Muscle layer of colon (tissue), 2 donors: ENCODE results near the gene NAA25.

ENCODE experiments used
- H3K27ac ChIP-seq: one replicate; pipeline ENCODE4 v1.7.0; 2013; ENCODE audit warnings: low read depth, mild to moderate bottlenecking, low read length, moderate library complexity
- H3K27me3 ChIP-seq, 2 donors: one replicate each; pipeline ENCODE4 v1.7.0; 2013; ENCODE audit warnings: low read length in 2 of 2, mild to moderate bottlenecking in 2 of 2; ENCODE audit not compliant: insufficient read depth in 2 of 2, control insufficient read depth in 1 of 2
- H3K36me3 ChIP-seq: one replicate; pipeline ENCODE4 v1.7.0; 2013; ENCODE audit warnings: mild to moderate bottlenecking, low read length; ENCODE audit not compliant: insufficient read depth
- H3K4me1 ChIP-seq: one replicate; pipeline ENCODE4 v1.7.0; 2013; ENCODE audit warnings: mild to moderate bottlenecking, low read length; ENCODE audit not compliant: insufficient read depth
- H3K4me3 ChIP-seq, 2 donors: one replicate each; pipeline ENCODE4 v1.7.0; 2013; ENCODE audit warnings: low read length in 2 of 2, low read depth in 1 of 2, mild to moderate bottlenecking in 1 of 2, moderate library complexity in 1 of 2
- H3K9ac ChIP-seq: one replicate; pipeline ENCODE4 v1.7.0; 2013; ENCODE audit warnings: low read length
- H3K9me3 ChIP-seq: one replicate; pipeline ENCODE4 v1.7.0; 2013; ENCODE audit warnings: mild to moderate bottlenecking, low read length
- donor health status: abdominal sarcoma.
- donor health status: Adenocarcinoma of cecum.

Gene NAA25

DNA sequence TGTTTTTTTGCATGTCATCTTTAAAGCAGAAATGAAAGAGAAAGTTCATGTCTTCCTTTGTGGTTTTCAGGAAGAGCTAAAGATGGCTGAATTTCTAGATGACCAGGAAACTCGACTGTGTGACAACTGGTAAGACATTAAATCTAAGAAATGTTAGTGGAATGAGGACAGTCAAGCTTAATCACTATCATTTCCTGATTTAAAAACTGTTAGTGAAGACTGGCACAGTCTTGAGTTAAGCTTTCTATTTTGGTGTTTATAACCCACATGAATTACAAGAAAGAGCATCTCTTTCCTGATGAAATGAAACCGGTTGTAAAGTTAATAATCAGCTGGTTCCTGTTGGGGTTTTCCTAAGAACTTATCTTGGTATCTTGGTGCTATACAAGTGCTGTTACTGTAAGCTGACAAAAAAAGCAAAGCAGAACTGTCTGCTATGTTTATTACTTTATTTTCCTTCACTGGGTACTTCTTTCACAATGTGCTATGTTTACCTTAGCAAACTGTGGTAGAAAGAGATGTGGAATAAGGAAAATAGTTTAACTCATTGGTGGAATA, 21.9 kb upstream of the NAA25 start:
- Histone ChIP-seq H3K27ac (peak overlapping the region; percentile 20), H3K4me3 (peak overlapping the region in 1 of 2 donors; percentile 6), H3K4me1 (peaks cover 69% of the 10 kb centered on the region), H3K9ac (no peak overlapping the region), H3K36me3 (peaks cover 12% of the 10 kb centered on the region), H3K9me3 (no peaks in the 10 kb centered on the region), H3K27me3 (no peaks in the 10 kb centered on the region)

DNA sequence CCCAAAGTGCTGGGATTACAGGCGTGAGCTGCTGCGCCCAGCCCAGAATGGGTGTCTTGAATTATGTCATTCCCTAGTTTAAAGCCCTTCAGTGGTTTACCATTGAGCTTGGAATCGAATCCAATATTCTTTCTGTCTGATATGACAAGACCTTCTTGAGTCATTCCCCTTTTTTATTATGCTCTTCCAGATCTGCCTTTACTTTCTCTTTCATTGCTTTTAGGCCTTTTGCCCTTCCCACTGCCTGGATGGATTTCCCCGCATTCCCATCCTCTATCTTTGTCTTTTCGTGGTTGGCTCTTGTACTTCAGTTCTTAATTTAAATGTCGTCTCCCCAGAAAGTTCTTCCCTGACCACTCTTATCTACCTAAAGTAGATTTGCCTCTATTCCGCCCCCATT, 18.3 kb upstream of the NAA25 start:
- Histone ChIP-seq H3K36me3 (no peaks in the 10 kb centered on the region), H3K4me3 (peak overlapping the region in 1 of 2 donors; percentile 84), H3K27ac (peak overlapping the region; percentile 85)

DNA sequence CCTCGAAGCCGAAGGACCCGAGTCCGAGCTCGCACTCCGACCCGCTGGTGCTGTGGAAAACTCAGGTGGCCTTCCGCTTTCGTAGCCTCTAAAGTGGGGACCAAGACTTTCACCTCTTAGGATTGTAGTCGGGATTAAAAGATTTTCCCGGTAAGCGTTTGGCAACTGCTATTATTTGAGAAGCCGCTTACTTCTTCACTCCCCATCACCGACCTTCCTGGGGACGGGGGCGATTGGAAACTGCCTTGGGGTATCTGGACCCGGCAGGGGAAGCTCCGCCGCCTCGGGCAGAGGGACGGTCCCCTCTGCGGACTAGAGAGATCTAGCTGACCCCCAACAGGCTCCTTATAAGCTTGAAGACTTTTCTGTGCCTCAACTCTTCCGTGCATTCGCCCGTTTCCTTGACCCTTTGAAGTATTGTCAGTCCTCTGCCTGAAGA, 17.4 kb upstream of the NAA25 start:
- no peaks in the 10 kb centered on the region for H3K9me3 ChIP-seq
- H3K27me3 ChIP-seq, result no peaks in the 10 kb centered on the region
- H3K4me3 ChIP-seq, result peak overlapping the region; percentile 66 to 84
- H3K27ac ChIP-seq, result peak overlapping the region; percentile 85
- H3K36me3 ChIP-seq, result no peaks in the 10 kb centered on the region
- H3K4me1 ChIP-seq, result peaks cover 70% of the 10 kb centered on the region
- H3K9ac ChIP-seq, result peak overlapping the region; percentile 90

More for the DNA sequence above, 18.3 kb upstream of the NAA25 start:
- peaks cover 74% of the 10 kb centered on the region for H3K4me1 ChIP-seq
- no peaks in the 10 kb centered on the region for H3K27me3 ChIP-seq
- H3K9me3 ChIP-seq, result no peaks in the 10 kb centered on the region
- H3K9ac ChIP-seq, result no peak overlapping the region

DNA sequence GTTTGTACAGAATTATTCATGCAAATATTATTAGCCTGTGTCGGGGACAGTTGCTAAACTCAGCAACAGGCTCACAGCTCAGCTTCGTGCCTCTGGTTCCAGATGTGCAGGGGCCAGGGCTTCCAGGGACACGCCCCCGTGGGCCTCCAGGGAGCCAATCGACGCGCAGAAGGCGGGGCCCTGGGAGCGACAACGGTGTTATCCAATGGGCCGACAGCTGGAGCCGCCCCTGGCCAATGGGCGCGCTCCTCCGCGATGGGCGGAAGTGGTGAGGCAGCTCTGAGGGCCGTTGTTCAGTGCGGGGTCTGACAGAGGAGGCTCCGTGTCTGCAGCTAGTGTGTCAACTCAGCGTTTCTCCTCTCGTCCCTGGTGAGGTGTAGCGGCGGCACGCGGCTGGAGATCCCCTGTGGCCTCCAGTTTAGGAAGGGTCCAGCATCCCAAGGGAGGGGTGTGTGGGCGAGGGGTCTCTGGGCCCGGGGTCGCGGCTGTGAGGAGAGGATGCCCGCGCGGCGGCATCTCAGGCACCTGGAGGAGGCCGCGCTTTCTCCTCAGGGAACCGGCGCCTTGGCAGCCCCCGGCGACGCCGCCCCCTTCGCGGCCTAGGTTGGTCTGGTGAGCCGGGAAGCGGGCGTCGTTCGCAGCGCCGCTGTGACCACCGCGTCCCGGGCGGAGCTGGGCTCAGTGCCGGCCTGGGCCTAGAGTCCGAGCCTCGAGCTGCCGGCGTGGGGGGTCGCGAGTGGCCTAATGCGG, 16.8 kb upstream of the NAA25 start, which contains the start of gene TRAFD1:
Gene TRAFD1, plus strand, starts transcription at position 311 of the 750 bp plus-strand sequence. CDS start 4,963 bp downstream, outside the sequence.
- Histone ChIP-seq H3K9me3 (no peaks in the 10 kb centered on the region), H3K4me1 (peaks cover 64% of the 10 kb centered on the region), H3K36me3 (no peaks in the 10 kb centered on the region), H3K27me3 (no peaks in the 10 kb centered on the region), H3K27ac (peak within 1 kb of the TSS; percentile 85), H3K9ac (peak within 1 kb of the TSS; percentile 90), H3K4me3 (peak within 1 kb of the TSS; percentile 66 to 84)

DNA sequence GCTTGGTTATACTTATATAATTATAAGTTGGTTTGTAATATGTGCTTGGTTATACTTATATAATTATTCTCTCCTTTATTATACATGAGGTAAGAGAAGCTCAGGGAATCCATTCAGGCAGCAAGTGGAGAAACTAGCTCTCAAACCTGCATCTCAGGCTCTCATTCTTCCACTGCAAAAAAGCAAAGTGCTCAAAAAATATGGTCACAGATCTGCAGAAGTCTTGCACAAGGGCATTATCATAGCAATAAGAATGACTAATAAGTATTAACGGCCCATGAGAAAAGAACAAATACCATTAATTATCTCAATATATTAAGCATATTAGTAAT, 16.3 kb upstream of the NAA25 start:
- Histone ChIP-seq H3K27me3 (no peaks in the 10 kb centered on the region), H3K36me3 (no peaks in the 10 kb centered on the region), H3K4me3 (no peak overlapping the region), H3K27ac (no peak overlapping the region), H3K9ac (no peak overlapping the region), H3K9me3 (no peaks in the 10 kb centered on the region), H3K4me1 (peaks cover 60% of the 10 kb centered on the region)

DNA sequence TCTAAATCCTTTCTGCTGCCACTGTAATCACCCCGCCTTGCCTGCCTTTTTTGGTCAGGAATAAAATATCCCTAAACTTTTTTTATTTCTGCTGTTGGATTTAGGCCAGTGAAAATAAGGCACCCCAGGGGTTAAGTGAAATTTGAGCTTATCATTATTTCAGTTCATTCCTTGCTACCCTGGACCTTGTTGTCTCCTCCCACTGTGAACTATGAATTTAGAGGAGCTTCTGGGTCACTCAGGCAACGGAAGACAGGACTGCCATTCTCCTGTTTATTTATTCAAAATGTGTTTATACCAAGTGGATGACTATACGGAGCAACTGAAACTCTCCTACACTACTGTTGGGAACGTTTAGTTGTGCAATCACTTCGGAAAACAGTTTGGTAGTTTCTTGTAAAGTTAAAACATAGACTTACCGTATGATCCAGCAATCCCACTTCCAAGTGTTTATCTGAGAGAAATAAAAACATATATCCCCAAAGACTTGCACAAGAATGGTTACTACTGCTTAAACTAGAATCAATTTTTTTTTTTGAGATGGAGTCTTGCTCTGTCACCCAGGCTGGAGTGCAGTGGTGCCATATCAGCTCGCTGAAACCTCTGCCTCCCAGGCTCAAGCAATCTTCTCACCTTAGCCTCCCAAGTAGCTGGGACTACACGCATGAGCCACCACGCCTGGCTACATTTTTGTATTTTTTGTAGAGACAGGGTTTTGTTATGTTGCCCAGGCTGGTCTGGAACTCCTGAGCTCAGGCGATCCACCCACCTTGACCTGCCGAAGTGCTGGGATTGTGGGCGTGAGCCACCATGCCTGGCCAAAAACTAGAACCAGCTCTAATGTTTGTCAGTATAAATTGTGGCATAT, 14.5 kb upstream of the NAA25 start:
- H3K27ac ChIP-seq, result peak overlapping the region; percentile 66
- no peaks in the 10 kb centered on the region for H3K27me3 ChIP-seq
- H3K4me1 ChIP-seq, result peaks cover 43% of the 10 kb centered on the region
- no peaks in the 10 kb centered on the region for H3K9me3 ChIP-seq
- no peaks in the 10 kb centered on the region for H3K36me3 ChIP-seq
- H3K9ac ChIP-seq, result no peak overlapping the region
- no peak overlapping the region for H3K4me3 ChIP-seq

DNA sequence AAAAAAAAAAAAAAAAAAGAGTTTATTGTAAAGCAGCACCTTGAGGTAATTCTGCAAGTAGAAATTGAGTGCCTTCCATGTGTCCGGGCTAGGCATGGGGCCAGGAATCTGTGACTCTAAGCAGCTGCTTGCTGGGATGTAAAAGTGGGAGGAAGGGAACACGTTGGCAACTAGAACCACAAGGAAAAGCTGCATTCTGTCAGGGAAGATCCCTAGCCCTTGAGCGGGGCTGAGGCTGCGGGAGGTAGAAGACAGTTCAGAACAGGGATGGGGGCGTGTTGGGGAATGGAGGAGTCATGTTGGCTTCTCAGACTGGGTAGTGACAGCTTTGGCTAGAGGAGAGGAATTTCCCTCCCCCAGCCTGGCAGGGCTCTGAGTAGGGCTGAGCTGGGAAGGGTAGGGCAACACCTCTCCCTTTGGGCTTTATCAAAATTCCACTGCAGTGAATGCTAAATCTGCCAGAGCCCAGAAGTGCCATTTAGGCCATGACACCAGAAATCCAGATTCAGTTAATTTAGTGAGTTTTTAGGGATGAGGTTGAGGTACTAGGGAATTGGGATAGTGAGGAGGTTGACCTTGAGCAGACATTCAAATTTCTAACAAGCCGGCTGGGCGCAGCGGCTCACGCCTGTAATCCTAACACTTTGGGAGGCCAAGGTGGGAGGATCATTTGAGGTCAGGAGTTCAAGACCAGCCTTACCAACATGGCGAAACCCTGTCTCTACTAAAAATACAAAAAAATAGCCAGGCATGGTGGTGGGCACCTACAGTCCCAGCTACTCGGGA, 13.4 kb upstream of the NAA25 start:
- Histone ChIP-seq H3K4me3 (no peak overlapping the region), H3K27me3 (no peaks in the 10 kb centered on the region), H3K4me1 (peaks cover 35% of the 10 kb centered on the region), H3K27ac (peak overlapping the region; percentile 68), H3K36me3 (no peaks in the 10 kb centered on the region), H3K9ac (no peak overlapping the region), H3K9me3 (no peaks in the 10 kb centered on the region)

GRCh38 chr12:112117685-112118084, 9.1 kb upstream of the NAA25 start:
- Histone ChIP-seq H3K4me3 (no peak overlapping the region), H3K4me1 (peaks cover 22% of the 10 kb centered on the region), H3K27me3 (no peaks in the 10 kb centered on the region), H3K27ac (no peak overlapping the region), H3K9ac (no peak overlapping the region), H3K36me3 (no peaks in the 10 kb centered on the region), H3K9me3 (no peaks in the 10 kb centered on the region)

GRCh38 chr12:112116232-112117060, 7.9 kb upstream of the NAA25 start:
- H3K27ac ChIP-seq, result no peak overlapping the region
- no peaks in the 10 kb centered on the region for H3K36me3 ChIP-seq
- no peak overlapping the region for H3K9ac ChIP-seq
- no peaks in the 10 kb centered on the region for H3K27me3 ChIP-seq
- no peaks in the 10 kb centered on the region for H3K9me3 ChIP-seq
- H3K4me3 ChIP-seq, result no peak overlapping the region
- H3K4me1 ChIP-seq, result peaks cover 11% of the 10 kb centered on the region

DNA sequence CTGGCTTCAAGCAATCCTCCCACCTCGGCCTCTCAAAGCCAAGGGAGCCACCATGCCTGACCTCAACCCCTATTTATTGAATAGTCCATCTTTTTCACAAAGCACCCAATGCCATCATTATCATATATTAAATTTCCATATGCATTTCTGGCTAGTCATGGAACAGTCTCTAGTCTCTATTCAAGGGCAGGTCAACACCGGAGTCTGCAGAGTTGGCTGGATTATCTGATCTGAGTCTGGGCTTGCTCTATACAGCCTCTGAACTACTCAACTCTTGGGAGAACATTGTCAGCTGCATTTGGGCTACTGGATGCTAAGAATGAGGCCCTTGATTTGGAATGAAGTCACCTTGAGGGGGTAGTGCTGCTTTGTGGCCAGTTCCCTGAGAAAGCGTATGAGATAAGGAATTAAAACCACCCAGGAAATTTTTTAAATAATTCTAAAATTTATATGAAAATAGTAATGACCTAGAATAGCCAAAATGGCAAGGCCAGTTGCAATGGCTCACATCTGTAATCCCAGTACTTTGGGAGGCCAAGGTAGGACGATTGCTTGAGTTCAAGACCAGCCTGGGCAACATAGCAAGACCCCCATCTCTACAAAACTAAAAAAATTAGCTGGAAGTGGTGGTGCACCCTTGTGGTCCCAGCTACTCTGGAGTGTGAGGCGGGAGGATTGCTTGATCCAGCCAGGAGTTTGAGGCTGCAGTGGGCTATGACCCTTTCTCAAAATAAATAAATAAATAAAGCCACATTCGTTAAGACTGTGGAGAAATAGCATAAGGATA, 6.9 kb upstream of the NAA25 start:
- peaks cover 11% of the 10 kb centered on the region for H3K4me1 ChIP-seq
- H3K9me3 ChIP-seq, result no peaks in the 10 kb centered on the region
- H3K9ac ChIP-seq, result no peak overlapping the region
- no peak overlapping the region for H3K4me3 ChIP-seq
- H3K27me3 ChIP-seq, result no peaks in the 10 kb centered on the region
- H3K36me3 ChIP-seq, result no peaks in the 10 kb centered on the region
- H3K27ac ChIP-seq, result no peak overlapping the region
